Effector memory CD4-positive, alpha-beta T cell (primary cell): ENCODE measurements around the gene UBAC2.

Source experiments
- DNase-seq, 3 donors: peaks; one replicate each; pipeline ENCODE4 v3.0.0-alpha.2; 2020
- H3K27ac ChIP-seq: 2 replicates; pipeline ENCODE4 v1.7.0; 2013; ENCODE audit warnings: mild to moderate bottlenecking, low read length, moderate library complexity; ENCODE audit not compliant: insufficient read depth, poor library complexity, severe bottlenecking
- H3K27me3 ChIP-seq: replicated peaks from 2 replicates; pipeline ENCODE4 v1.7.0; 2013; ENCODE audit warnings: mild to moderate bottlenecking, low read length; ENCODE audit not compliant: insufficient read depth, control insufficient read depth, poor library complexity, severe bottlenecking
- H3K36me3 ChIP-seq: 2 replicates; pipeline ENCODE4 v1.7.0; 2013; ENCODE audit warnings: mild to moderate bottlenecking, low read length, moderate library complexity; ENCODE audit not compliant: control insufficient read depth, insufficient read depth
- H3K4me1 ChIP-seq: 2 replicates; pipeline ENCODE4 v1.7.0; 2013; ENCODE audit warnings: low read length, mild to moderate bottlenecking; ENCODE audit not compliant: control insufficient read depth, insufficient read depth, poor library complexity, severe bottlenecking
- H3K4me3 ChIP-seq: 2 replicates; pipeline ENCODE4 v1.7.0; 2013; ENCODE audit warnings: low read length, low read depth, mild to moderate bottlenecking; ENCODE audit not compliant: insufficient read depth, poor library complexity, severe bottlenecking
- H3K9me3 ChIP-seq: 2 replicates; pipeline ENCODE4 v1.7.0; 2013; ENCODE audit warnings: mild to moderate bottlenecking, low read length, moderate library complexity; ENCODE audit not compliant: control insufficient read depth

Gene UBAC2

GRCh38 chr13:99305566-99305965 lies 104.9 kb downstream of the UBAC2 start:
- peaks cover 20% of the 10 kb centered on the region for H3K36me3 ChIP-seq
- peaks cover 46% of the 10 kb centered on the region for H3K4me1 ChIP-seq
- DNase-seq, result no peak

GRCh38 chr13:99307247-99307646 lies 106.6 kb downstream of the UBAC2 start, which contains the start of gene GPR183:
Gene GPR183, minus strand, starts transcription at chr13:99307399. Its CDS starts 11,254 bp downstream, at chr13:99296145.
- Histone ChIP-seq H3K36me3 (peaks cover 20% of the 10 kb centered on the region), H3K27me3 (no peaks in the 10 kb centered on the region), H3K4me1 (peaks cover 55% of the 10 kb centered on the region), H3K27ac (peak within 1 kb of the TSS; percentile 89), H3K9me3 (no peaks in the 10 kb centered on the region), H3K4me3 (peak within 1 kb of the TSS; percentile 85)
- no peak for DNase-seq

More at GRCh38 chr13:99305566-99305965, 104.9 kb downstream of the UBAC2 start:
- H3K27ac ChIP-seq, result peak overlapping the region; percentile 89
- no peaks in the 10 kb centered on the region for H3K9me3 ChIP-seq
- H3K27me3 ChIP-seq, result no peaks in the 10 kb centered on the region
- peak overlapping the region; percentile 85 for H3K4me3 ChIP-seq

DNA sequence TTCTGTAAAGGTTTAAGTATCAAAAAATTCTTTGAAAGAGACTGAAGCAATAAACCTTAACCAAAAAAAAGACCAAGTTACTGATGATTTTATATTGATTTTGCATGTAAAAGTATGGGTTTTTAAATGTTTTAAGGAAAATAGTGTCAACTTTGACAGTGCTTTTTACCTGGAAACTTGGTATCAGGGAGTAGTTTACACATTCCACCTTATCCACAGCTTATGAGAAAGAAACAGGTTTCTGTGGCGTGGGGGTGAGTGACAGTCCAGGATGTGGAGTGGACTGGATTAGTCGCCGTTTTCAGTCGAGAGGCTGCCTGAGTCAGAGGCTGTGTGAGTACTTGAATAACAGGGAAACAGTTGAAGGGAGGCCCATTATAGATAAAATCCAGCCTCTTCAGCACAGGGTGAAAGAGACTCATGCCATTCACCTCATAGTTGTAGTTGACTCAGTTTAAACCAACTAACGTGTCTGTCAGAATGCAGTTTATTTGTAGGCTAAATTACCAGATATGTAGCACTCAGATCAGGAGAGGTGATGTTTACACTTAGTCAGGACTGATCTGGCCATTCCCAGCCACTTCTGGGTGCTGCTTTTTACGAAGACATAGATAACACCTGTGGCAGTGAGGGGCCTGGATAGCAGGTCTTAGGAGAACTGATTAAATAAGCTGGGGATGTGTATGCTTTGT lies 107.1 kb downstream of the UBAC2 start:
- Histone ChIP-seq H3K4me1 (peaks cover 54% of the 10 kb centered on the region), H3K27ac (peak overlapping the region; percentile 89), H3K27me3 (no peaks in the 10 kb centered on the region), H3K4me3 (peak overlapping the region; percentile 85), H3K9me3 (no peaks in the 10 kb centered on the region), H3K36me3 (peaks cover 20% of the 10 kb centered on the region)
- DNase-seq, result peak in 2 of 3 donors; percentile 39 to 50

- H3K27ac ChIP-seq, result peak overlapping the region; percentile 89
- no peaks in the 10 kb centered on the region for H3K27me3 ChIP-seq
- no peak overlapping the region for H3K4me3 ChIP-seq
- H3K4me1 ChIP-seq, result peaks cover 53% of the 10 kb centered on the region
- H3K9me3 ChIP-seq, result no peaks in the 10 kb centered on the region
- H3K36me3 ChIP-seq, result peaks cover 12% of the 10 kb centered on the region
- DNase-seq, result no peak
Measured at GRCh38 chr13:99308471-99309087, 107.9 kb downstream of the UBAC2 start.

GRCh38 chr13:99310382-99311031 lies 109.9 kb downstream of the UBAC2 start:
- DNase-seq, result no peak
- H3K4me1 ChIP-seq, result peaks cover 65% of the 10 kb centered on the region

DNA sequence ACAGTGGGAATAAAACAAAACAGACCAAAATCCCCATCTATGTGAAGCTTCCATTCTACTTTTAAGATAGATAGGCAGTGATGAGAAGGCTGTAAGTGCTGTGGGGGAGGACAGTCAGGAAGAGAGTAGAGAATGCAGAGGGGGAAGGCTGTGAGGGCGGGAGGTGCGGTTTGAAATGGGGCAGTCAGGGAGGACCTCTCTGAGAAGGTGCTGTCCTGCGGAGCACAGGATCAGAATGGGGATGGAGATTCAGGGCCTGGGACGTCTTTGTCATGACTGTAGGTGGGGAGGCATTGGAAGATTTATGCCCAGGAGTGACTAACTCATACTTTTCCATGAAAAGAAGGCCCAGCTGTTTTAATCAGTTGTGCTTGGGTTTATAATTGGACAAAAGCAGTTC lies 110.5 kb downstream of the UBAC2 start:
- no peak overlapping the region for H3K4me3 ChIP-seq
- no peaks in the 10 kb centered on the region for H3K9me3 ChIP-seq
- H3K27ac ChIP-seq, result peak overlapping the region; percentile 51
- H3K4me1 ChIP-seq, result peaks cover 71% of the 10 kb centered on the region
- peaks cover 3% of the 10 kb centered on the region for H3K36me3 ChIP-seq
- H3K27me3 ChIP-seq, result no peaks in the 10 kb centered on the region
- DNase-seq, result no peak

More at GRCh38 chr13:99310382-99311031, 109.9 kb downstream of the UBAC2 start:
- no peak overlapping the region for H3K4me3 ChIP-seq
- H3K36me3 ChIP-seq, result peaks cover 5% of the 10 kb centered on the region
- H3K9me3 ChIP-seq, result no peaks in the 10 kb centered on the region
- no peaks in the 10 kb centered on the region for H3K27me3 ChIP-seq
- peak overlapping the region; percentile 51 for H3K27ac ChIP-seq

DNA sequence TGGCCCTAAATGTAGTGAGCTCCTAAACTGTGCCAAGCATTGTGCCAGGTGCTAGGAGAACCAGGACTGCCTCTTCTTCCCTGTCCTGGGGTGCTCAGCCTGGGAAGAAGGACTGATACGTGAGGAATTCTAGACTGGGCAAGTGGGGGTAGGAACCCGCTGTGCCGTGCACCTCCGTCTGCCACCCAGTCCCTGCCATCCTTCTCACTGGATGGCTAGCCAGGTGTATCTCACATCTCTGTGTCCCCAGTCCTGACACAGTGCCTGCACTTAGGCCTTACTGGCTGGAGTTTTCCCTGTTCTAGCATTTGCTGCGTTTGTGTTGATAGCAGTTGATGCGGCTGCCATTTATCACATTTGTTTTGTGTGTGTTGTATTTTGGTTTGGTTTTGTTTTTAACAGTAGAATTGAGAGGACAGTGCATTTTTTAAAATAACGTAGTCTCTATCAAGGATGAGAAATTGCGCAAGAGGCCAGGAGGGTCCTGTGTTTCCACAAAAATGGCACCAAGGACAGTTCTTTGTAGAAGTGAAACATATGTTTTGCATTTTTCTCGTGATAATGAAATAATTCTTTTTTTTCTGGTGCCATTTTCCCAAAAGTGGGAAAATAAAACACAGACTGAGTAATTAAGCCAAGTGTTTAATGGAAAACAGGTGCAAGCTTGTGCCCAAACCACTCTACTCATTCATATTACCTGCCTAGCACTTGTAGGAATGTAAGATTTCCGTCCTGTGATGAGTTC lies 111.3 kb downstream of the UBAC2 start:
- Histone ChIP-seq H3K4me3 (no peak overlapping the region), H3K4me1 (peaks cover 79% of the 10 kb centered on the region), H3K9me3 (no peaks in the 10 kb centered on the region), H3K27ac (peak overlapping the region; percentile 51), H3K27me3 (no peaks in the 10 kb centered on the region), H3K36me3 (no peaks in the 10 kb centered on the region)
- no peak for DNase-seq

- Histone ChIP-seq H3K9me3 (no peaks in the 10 kb centered on the region), H3K27ac (peak overlapping the region; percentile 49), H3K36me3 (no peaks in the 10 kb centered on the region), H3K4me3 (no peak overlapping the region), H3K27me3 (no peaks in the 10 kb centered on the region), H3K4me1 (peaks cover 83% of the 10 kb centered on the region)
- DNase-seq, result no peak
Measured at GRCh38 chr13:99312493-99312883, 111.8 kb downstream of the UBAC2 start.

DNA sequence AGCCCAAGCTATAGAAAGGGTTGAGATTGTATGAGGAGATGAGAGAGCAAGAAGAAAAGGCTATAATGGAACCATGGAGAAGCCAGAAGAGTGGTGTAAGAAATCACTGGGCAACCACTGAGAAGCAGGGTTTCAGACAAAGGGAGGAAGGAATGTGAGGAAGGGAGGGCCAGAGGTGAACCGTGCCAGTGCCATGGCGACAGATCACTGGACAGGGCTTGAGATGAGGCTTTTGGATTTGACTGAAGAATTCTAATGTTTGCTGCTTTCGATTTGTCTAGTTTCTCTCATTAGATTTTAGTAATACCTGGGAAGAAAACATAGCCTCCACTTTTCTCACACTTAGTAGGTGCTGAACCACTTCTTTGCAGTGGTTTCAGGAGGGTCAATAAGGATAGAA lies 112.8 kb downstream of the UBAC2 start:
- no peak for DNase-seq
- H3K4me1 ChIP-seq, result peaks cover 73% of the 10 kb centered on the region

More for the DNA sequence above, 112.8 kb downstream of the UBAC2 start:
- Histone ChIP-seq H3K36me3 (no peaks in the 10 kb centered on the region), H3K27me3 (no peaks in the 10 kb centered on the region), H3K27ac (peak overlapping the region; percentile 91), H3K4me3 (no peak overlapping the region), H3K9me3 (no peaks in the 10 kb centered on the region)
